Hematopoietic multipotent progenitor cell treated with erythropoietin and hydrocortisone succinate and interleukin-3 and kit ligand, for 8 days (in vitro differentiated cells): ENCODE data around the gene PLXNA4.

Experiments
- DNase-seq: peaks from one replicate; pipeline ENCODE4 v3.0.0-alpha.2; 2015

Gene PLXNA4

DNA sequence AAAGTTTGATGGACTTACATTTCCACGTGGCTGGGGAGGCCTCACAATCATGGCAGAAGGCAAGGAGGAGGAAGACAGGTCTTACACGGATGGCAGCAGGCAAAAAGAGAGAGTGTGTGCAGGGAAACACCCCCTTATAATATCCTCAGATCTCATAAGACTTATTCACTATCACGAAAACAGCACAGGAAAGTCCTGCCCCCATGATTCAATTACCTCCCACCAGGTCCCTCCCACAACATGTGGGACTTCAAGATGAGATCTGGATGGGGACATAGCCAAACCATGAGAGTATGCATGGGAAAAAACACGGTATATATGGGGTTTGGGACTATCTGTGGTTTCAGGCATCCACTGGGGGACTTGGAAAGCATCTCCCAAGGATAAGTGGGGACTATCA is 78.0 kb downstream of the PLXNA4 start:
- DNase-seq: peak; percentile 34

DNA sequence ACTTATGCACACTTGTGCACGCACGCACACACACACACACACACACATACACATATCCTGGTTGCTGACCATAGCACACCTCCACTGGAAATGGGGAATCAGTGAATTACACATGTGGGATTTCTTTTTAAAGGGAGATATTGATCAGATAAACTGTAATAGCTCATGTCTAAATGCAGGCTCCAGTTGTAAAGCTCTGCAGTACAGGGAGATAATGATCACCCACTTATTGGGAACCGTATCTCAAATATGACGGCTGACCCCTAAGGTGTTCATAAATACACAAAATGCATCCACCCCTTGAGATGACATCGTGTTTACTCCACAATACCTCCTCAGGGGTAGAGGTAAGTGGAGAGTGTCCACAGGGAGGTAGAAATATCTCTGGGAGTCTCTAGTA is 79.2 kb downstream of the PLXNA4 start:
- no peak for DNase-seq

DNA sequence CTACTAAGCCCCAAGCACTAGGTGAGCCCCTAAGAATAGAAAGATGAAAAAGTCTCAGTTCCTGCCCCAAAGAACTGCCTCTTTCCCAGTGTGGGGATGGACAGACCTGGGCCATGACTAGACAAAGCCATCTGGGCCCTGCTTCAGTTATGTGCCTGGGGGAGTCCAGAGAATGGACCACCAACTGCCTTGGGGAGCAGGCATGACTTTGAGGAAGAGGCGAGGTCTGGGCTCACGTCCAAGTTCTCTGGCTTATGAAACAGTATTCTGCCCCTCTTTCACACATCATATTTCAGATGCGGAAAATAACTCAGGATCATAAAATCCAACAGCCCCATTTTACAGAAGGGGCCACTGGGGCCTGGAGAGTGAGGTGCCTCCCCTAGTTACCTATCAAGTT is 80.3 kb downstream of the PLXNA4 start:
- DNase-seq: peak; percentile 20

DNA sequence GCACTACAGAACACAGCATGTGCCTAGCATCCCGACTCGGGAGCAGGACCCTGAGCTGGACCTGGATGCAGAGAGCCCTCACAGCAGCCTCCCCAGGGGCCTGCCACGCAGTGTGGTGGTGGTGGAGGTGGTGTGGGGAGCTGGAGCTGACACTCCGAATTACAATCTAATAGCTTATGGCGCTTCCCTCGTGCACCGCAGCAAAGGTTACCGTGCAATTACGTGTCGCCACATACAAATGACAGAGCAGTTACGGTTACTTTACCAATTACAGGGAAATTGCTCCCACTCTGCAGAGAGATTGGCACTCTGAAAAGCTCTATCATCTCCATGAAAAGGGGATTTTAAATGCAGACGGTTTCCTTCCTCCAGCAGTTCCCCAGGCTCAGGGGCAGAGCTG is 81.8 kb downstream of the PLXNA4 start:
- no peak for DNase-seq

DNA sequence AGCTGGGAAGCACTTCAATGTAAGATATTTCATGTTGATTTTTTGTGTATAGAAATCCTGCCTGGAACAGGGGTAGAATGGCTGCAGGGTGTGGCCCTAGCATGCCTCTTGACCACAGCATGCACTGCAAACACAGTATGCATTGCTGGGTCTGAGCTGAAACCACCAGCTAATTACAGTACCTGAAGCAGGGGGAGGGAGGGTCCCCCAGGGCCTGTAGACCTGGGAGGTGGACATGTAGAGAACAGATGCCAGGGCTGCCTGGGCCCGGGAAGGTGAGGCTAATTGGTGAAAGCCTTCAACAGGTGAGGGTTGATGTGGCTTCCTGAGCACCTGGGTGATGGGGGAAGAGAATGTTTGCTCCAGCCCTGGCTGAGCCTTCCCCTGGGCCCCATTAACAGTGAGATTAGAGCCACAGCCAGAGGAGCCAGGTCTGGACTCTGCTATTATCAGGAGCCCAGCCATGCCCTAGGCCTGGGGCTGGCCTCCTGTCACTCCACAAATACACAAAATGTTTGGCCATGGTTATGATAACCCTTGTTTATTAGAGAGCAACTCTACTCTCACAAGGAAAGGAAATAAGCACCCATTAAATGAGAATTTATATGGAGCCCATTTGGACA is 83.3 kb downstream of the PLXNA4 start:
- DNase-seq: no peak

DNA sequence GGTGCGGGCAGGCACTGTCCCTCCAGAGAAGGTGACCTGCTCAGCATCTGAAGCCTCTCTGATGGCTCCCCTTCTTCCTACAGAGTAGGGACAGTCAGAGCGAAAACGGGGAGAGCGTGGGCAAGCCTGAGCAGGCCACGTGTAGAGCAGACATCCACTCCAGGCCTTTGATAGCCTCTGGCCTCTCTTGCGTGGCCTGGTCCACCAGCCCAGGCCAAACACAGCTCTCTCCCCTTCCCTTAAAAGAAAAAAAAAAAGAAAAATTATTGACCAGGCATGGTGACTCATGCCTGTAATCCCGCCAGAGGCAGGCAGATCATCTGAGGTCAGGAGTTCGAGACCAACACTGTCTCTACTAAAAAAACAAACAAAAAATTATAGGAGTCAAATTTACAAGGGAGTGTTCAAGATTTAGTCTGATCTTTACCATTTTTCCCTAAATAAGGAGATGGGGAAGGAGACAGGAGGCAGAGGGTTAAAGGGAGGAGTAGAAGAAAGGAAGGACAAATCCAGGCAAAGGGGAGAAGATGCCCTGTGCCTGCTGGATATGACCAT is 84.8 kb downstream of the PLXNA4 start:
- DNase-seq: no peak

DNA sequence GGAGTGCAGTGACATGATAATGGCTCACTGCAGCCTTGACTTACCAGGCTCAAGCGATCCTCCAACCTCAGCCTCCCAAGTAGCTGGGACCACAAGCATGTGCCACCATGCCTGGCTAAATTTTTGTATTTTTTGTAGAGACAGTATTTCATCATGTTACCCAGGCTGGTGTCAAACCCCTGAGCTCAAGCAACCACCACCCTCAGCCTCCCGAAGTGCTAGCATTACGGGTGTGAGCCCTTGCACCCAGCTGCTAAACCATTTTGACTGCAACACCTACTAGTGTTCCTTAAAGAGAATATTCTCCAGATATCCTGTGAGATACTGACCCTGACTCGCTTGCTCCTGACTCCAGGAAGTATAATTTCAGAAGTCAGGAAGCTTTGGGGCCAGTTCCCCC is 85.8 kb downstream of the PLXNA4 start:
- DNase-seq: no peak

DNA sequence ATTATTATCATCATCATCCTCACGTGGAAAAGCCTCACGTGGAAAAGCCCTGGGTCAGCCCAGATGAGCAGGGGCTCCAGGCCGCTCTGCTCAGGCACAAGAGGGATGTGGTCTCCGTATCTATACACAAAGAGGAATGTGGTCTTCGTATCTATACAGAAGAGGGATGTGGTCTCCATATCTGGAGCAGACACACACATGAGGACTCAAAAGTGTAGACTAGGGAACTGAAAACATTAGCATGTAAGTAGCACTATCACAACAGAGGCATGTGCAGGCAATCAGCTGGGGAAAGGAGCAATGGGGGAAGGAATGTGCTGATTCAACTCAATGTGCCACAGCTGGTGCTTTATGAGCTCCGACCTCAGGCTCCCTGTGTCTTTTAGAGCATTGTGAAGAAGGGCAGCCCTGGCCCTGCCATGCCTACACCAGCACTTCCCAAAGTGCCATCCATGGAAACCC is 86.5 kb downstream of the PLXNA4 start:
- DNase-seq: peak; percentile 95

DNA sequence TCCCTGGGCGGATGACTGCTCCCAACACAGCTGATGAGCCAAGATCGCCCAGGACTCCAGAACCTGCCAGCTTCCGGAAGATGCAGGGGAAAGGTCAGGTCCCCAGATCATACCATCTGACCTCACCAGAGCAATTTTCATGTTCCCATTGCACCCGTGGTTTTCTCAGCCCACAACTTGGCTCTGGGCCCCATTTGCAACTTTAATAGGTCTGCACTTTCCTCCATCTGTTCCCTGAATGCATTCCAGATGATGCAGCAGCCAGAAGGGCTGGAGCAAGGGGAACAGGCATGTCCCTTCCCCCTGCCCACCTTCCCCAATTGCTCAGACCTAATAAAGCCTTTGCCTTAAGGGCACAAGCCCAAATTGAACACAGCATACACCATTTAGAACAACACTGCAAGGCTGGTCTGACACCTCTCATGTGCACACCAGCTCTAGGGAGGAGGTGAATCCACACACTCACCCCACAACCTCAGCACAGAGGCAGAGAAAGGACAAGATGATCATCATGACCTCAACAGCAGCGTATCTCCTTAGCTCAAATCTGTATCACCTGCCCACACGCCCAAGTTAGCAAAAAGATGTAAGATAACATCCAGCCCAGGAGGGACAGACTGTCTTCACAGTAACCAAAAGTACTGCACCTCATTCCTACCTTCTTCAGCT is 87.5 kb downstream of the PLXNA4 start:
- DNase-seq: no peak

DNA sequence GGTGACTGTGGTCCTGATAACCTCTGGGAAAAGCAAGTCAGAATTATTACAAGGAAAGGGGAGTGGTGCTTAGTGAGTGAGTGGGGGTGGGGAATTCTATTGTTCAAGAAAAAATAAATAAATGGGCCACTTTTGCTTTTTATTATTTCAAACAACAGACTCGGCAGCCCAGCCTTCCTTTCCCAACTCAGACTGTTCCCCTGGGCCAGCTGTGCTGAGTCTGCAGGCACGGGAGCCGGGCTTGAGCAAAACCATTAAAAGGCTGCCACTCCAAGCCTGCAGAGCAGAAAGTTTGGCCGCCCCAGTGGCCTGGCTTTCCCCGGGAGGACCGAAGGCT is 90.0 kb downstream of the PLXNA4 start:
- DNase-seq: no peak

DNA sequence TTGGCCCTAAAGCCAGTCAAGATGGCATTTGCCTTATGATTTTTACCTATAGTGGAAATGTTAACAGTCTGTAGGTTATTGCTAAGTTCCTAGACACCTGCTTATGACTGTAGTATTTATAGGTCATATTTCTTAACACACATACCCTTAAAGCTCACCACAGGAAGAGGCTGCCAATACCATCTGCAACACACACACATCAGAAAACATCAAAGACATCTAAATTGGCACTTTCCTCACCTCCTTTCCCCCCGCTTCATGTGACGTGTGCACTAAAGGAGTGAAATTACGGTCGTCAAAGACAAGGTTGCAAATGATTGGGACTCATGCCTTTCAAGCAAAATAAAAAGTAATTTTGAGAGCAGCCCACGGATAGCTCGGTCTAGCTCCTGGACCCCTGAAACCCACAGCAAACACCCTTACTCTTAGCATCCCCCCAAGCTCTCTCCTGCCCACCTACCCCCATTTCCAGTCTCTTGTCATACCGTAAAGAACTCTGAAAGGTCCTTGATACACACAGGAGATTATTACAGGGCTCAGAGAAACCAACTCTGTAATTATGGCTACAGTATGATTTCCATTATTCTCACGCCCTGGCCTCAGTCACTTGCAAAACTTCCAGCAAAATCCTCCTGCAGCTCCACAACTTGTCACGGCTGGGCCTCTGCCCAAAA is 90.5 kb downstream of the PLXNA4 start:
- no peak for DNase-seq

DNA sequence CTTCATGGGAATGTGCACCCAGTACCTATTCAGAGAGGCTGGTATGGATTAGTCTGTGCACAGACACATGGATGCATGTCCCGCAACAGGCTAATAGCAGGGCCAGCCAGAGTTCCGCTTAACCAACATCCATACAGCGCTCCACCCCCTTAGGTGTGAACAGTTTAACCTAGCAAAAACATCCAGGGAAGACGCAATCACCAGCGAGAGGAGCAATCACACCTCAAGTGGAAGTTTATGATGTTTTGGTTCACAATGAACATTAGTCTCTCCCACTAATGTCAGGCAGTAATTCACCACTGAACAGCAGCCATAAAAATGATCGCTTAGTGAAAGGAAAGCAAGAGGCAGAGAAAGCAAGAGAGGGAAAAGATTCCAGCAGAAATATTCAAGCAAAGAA is 91.1 kb downstream of the PLXNA4 start:
- DNase-seq: no peak

DNA sequence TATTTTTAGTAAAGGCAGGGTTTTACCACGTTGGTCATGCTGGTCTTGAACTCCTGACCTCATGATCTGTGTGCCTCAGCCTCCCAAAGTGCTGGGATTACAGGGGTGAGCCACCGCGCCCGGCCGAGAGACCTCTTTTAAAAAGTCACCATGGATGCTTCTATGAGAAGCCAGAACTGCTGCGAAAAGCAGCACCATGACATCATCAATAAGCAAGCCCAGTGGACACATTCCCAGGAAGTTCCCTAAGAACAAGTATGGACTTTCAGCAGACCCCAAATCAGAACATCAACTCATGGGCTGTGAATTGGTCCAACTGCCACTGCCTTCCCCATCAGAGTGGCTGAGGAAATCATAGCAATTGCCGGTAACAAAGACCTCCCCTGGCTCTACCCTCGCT is 93.4 kb downstream of the PLXNA4 start:
- no peak for DNase-seq

DNA sequence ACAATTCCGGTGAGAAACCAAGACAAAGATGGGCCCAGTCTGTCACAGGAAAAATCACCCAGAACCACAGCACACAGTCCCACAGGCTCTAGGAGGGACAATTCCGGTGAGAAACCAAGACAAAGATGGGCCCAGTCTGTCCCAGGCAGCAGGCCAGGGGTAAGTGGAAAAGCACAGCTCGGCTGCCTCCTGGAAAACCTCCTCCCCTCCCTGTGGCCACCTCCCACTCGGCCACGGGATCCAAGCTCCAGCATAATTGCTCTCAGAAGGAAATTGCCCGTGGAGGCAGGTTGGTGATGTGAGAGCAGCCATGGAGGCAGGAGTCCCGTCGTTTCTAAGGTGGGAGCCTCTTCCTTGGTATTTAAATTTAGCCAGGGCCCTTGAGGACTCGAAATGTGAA is 95.7 kb downstream of the PLXNA4 start:
- DNase-seq: no peak

DNA sequence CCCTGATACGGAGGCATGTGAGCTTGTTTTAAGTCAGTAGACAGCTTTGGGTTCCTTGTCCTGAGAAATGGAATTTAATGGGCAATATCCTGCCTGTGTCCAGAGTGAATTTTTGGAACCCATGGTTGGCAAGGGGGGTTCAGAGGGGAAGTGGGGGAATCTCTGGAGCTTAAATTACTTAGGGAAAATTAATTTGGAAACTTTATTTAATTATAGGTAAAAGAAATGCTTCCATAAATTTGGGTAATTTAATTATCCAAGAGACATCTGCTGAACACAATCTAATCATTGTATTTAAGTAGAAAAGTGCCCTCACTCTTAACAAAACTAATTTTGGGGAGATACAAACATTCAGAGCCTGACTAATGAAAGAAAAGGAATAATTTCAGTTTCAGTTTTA is 99.7 kb downstream of the PLXNA4 start:
- no peak for DNase-seq

DNA sequence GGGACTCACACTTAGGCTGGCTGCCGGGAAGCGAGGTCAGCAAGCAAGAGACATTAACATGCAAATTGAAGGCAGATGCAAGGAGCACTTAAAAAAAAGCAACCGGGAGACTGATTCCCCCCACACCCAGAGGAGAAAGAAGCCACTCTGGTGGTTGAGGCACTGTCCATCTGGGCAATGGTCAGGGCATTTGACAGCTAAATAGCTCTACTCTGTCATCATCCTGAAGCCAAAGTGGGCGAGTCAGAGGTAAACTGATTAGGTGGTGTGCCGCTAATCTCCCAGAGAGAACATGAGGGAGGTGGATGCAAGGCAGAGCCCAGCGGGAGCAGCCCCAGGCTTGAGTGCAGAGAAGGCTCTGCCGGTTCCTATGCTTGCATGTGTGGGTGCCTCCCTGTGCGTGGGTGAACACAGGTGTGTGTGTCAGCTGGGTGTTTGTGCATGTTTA is 100.6 kb downstream of the PLXNA4 start:
- no peak for DNase-seq

DNA sequence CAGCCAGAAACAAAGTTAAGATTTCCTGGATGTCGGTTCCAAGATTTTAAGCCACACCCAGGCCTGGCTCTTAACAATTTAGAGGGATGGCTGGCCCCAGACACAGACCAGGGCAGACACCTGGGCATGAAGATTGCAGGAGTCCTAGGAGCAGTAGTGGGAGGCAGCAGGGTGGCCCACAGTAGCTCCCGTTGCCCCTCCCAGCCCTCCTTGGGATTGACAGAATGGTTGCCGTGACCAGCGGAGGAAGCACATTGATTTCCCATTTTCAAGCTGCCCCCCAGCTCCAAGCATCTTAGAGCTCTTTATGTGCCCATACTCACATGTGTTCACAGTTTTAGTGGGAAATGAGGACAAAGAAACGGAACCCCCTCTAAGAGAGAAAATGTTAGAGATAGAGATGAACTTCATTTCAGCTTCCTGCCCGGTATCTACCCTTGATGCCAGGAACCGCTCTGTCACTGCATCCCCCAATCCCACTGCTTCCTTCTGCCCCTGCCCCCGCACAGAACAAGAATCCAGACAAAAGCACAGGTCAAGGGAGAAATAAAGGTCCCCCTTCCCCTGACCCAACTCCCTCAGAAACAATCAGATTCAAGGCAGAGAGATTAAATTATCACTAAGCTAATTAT is 101.1 kb downstream of the PLXNA4 start:
- DNase-seq: no peak

DNA sequence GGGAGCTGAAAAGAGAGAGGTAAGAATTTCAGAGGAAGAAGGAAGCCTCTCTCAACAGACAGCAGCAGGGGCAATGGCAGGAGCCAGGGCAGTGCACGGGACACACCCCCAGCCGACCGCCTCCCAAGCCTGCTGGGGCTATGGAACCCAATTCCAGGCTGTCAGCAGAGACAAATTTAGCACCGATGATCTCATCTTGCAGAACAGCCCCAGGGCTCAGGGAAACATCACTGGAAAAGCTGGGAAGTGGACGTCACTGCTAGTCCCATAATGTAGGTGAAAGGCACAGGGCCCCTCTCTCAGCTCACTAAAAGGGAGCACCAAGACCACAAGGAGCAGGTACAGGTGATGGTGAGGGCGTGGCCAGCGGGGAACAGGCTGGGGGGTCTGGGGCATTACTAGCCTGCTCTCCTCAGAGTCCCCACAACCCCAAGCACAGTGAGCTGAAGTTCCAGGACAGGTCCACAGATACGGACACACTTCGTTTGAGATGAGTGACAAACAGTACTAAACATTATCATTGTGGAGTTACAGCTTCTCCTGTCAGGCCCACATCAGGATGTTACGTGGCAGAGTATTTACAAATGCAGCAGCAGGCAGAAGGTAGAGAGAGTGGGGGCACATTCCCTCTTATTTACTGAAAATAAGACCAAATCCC is 103.7 kb downstream of the PLXNA4 start:
- no peak for DNase-seq

DNA sequence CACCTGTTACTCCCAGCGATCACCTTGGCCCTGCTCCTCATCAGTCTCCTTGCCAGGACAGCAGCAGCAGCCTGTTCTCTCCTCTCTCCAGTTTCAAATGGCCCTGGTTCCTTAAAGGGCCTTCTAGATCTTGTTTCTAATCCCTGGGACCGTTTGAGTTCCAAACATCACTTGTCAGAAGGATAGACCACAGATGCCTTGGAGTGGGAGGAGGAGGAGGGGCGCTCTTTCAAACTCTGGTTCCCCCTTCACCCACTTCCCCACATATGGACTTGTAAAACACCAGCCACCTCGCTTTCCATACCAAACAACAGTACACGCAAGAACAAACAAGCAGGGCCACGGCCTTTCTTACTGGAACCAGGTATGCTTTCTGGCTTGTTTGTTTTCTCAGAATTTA is 104.8 kb downstream of the PLXNA4 start:
- DNase-seq: no peak

DNA sequence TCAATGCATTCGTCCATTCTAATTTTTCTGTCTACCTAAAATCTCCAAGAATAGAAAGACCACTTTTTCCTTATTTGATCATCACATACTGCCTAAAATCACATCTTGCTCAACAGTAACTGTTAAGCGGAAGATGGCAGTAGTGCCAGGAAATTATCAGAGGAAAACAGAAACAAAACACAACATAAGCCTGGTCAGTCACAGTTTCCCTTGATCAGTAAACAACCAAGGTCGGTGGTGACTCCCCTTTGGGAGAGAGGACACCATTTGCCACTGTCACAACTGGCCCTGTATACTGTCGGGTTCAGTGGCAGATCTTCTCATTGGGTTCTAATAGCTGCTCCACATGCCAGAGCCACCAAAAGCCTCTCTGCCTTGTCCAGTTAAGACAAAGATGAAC is 106.6 kb downstream of the PLXNA4 start:
- no peak for DNase-seq

DNA sequence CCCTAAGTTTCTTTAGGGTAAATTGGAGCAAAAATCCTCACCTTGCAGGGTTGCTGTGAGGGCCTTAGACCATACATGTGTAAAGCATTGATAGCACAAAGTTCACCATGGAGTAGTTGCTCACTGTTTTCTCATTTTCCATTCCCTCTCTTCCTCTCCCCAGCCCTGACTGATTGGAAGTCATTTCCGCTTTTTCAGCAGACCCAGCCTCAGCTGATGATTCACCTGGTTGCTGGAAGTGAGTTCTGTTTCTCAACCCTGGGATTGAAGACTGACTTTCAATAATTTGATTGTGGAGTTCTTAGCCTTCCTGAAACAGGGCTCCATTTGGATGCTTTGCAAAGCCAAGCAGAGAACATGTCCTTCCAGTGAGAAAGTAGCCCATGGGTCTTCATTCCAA is 107.0 kb downstream of the PLXNA4 start:
- no peak for DNase-seq

DNA sequence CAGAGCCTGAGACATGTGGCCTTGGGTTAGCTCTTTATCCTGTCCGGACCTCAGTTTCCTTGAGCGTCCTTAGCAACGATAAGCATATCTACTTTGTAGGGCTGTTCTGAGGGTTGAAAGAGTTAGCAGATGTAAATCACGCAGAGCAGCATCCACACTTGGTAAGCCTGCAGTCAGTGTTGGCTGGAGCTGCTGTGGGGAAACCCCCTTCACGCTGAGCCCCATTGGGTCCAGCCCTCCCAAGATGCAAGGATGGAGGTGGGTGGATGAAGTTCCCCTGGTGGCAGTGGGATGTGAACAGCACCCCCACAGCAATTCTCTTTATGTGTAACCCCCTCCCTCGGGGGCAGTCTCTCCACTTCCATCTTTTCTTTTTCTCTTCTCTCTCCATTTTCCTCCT is 109.9 kb downstream of the PLXNA4 start:
- no peak for DNase-seq

DNA sequence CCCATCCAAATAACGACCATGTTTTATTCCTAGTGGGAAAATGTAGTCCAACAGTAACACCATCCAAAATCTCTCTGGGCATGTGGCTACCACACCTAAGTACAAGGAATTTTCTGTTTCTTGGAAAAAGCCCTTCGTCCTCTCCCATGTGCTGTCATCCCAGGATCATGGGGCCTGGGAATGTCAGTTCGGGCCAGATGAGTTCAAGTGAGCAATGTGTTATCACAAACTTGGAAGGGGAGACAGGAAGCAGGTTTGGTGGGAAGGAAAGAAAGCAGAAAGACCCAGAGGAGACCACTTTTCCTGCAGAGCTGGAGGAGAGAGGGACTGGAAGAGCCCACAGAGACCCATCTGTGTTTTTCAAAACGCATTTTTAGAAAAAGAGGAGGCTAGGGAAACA is 110.8 kb downstream of the PLXNA4 start:
- no peak for DNase-seq
